Measurements from ENCODE around the gene CFAP107. TPM values are rescaled to one million over a fixed set of nuclear protein-coding genes. Genes with fewer than 3 reads are reported as not detected.

Gene CFAP107
- total RNA-seq, 1 experiment from 2014 or later, result not detected

DNA sequence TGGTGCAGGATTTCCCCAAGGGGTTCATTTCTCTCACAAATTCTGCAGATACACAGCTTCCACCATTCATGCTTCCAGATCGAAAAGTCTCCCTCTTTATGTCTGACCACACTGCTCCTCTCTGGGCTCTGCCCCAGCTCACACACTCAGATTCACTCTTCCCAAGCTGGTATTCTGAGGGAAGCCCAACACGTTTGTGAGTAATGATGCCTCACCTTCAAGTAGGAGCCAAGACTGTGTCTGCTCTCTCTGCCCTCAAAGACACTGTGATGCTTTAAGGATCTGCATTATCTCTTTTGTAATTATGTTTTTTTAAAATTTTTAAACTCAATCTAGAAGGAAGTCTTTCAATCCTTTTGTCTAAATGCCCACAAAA lies 65.4 kb downstream of the CFAP107 start:
- no peaks in the 10 kb centered on the region for H3K27me3 ChIP-seq (ENCODE audit: control insufficient read depth, insufficient read depth, low read length)
- H3K4me3 ChIP-seq (ENCODE audit: low read depth in 2 of 2, low read length in 2 of 2), result no peak overlapping the region
- in situ Hi-C loops (cut with HindIII; ENCODE audit: low pct_unique_long_range_greater_than_20kb, low sequenced_read_pairs) (no loop called here), intact Hi-C loops (cut with micrococcal nuclease; ENCODE audit: unreplicated experiment) (no loop called here)
- POLR2A ChIA-PET, result no interaction called here
- no peaks in the 10 kb centered on the region for H3K9me3 ChIP-seq (ENCODE audit: control insufficient read depth, insufficient read depth, low read depth, low read length)
- no peaks in the 10 kb centered on the region for H3K36me3 ChIP-seq (ENCODE audit: control insufficient read depth, insufficient read depth, low read length)
- no peaks in the 10 kb centered on the region for H3K4me1 ChIP-seq (ENCODE audit: control insufficient read depth, insufficient read depth, low read length)
- DNase-seq (ENCODE audit: low read depth, low spot score) (no peak), ATAC-seq (no peak)
- no peak overlapping the region for H3K27ac ChIP-seq (ENCODE audit: low read length)
- TF ChIP-seq TCF7L2 (IDR thresholded peaks at IDR 0.05; ENCODE audit: low read depth, low read length) (no peak), POLR2AphosphoS5 (IDR thresholded peaks at IDR 0.05; ENCODE audit: low read depth, low read length) (no peak), SIN3A (IDR thresholded peaks at IDR 0.05; ENCODE audit: borderline replicate concordance, insufficient read depth, low read depth, low read length) (no peak)
- BruUV-seq (replicated peaks), result no TSS peak
- CTCF ChIA-PET, result no interaction called here

Other genes with a start within 250 kb of the CFAP107 start
- gene DHRS3, start 128.0 kb upstream of the CFAP107 start, total RNA-seq (2021; ENCODE audit: unreplicated experiment), result 113 TPM
- gene AADACL4, start 102.1 kb upstream of the CFAP107 start, total RNA-seq (2021; ENCODE audit: unreplicated experiment), result not detected
- not detected for gene AADACL3, start 30.1 kb upstream of the CFAP107 start, total RNA-seq (2021; ENCODE audit: unreplicated experiment)
- not detected for gene PRAMEF12, start 27.5 kb downstream of the CFAP107 start, total RNA-seq (2021; ENCODE audit: unreplicated experiment)
- not detected for gene PRAMEF1, start 45.2 kb downstream of the CFAP107 start, total RNA-seq (2021; ENCODE audit: unreplicated experiment)
- not detected for gene PRAMEF11, start 85.2 kb downstream of the CFAP107 start, total RNA-seq (2021; ENCODE audit: unreplicated experiment)
- gene HNRNPCL1, start 102.5 kb downstream of the CFAP107 start, total RNA-seq (2021; ENCODE audit: unreplicated experiment), result not detected
- not detected for gene PRAMEF2, start 110.9 kb downstream of the CFAP107 start, total RNA-seq (2021; ENCODE audit: unreplicated experiment)
- not detected for gene PRAMEF4, start 140.0 kb downstream of the CFAP107 start, total RNA-seq (2021; ENCODE audit: unreplicated experiment)
- gene PRAMEF10, start 152.1 kb downstream of the CFAP107 start, total RNA-seq (2021; ENCODE audit: unreplicated experiment), result not detected
- not detected for gene PRAMEF7, start 170.4 kb downstream of the CFAP107 start, total RNA-seq (2021; ENCODE audit: unreplicated experiment)
- not detected for gene PRAMEF6, start 201.4 kb downstream of the CFAP107 start, total RNA-seq (2021; ENCODE audit: unreplicated experiment)

Data from Panc1 (cell line).